ENCODE results near the gene KCNC2.

The KCNC2 gene

GRCh38 chr12:75209812-75210138 lies at the start of gene KCNC2:
Gene KCNC2 (minus strand): TSS chr12:75209839.
- H3K4me1 ChIP-seq (ENCODE audit: insufficient read depth, low read length) = no peaks in the 10 kb centered on the region
- H3K36me3 ChIP-seq (ENCODE audit: insufficient read depth, low read length) = no peaks in the 10 kb centered on the region
- peak within 1 kb of the TSS; percentile 39; the same call in 1 of the 2 replicates for H3K9ac ChIP-seq (ENCODE audit: low read depth, low read length)
- H3K9me3 ChIP-seq (ENCODE audit: control insufficient read depth, insufficient read depth, low read length) = no peaks in the 10 kb centered on the region

- H3K4me1 ChIP-seq (ENCODE audit: insufficient read depth, low read length) = no peaks in the 10 kb centered on the region; the same call in 1 of the 2 replicates
- no peaks in the 10 kb centered on the region for H3K36me3 ChIP-seq (ENCODE audit: insufficient read depth, low read length)
- H3K9ac ChIP-seq (ENCODE audit: low read depth, low read length) = no peak overlapping the region
- H3K9me3 ChIP-seq (ENCODE audit: control insufficient read depth, insufficient read depth, low read length) = no peaks in the 10 kb centered on the region
Observed at GRCh38 chr12:75259143-75259542, 49.5 kb upstream of the KCNC2 start.

- H3K9ac ChIP-seq (ENCODE audit: low read depth, low read length) = no peak overlapping the region
- no peaks in the 10 kb centered on the region for H3K9me3 ChIP-seq (ENCODE audit: control insufficient read depth, insufficient read depth, low read length)
- no peaks in the 10 kb centered on the region; the same call in 1 of the 2 replicates for H3K4me1 ChIP-seq (ENCODE audit: insufficient read depth, low read length)
- H3K36me3 ChIP-seq (ENCODE audit: insufficient read depth, low read length) = no peaks in the 10 kb centered on the region
Observed at GRCh38 chr12:75257510-75257909, 47.9 kb upstream of the KCNC2 start.

GRCh38 chr12:75245108-75245507 lies 35.5 kb upstream of the KCNC2 start:
- no peaks in the 10 kb centered on the region for H3K36me3 ChIP-seq (ENCODE audit: insufficient read depth, low read length)
- no peaks in the 10 kb centered on the region for H3K9me3 ChIP-seq (ENCODE audit: control insufficient read depth, insufficient read depth, low read length)
- H3K4me1 ChIP-seq (ENCODE audit: insufficient read depth, low read length) = no peaks in the 10 kb centered on the region
- H3K9ac ChIP-seq (ENCODE audit: low read depth, low read length) = no peak overlapping the region

- Histone ChIP-seq H3K36me3 (ENCODE audit: insufficient read depth, low read length) (no peaks in the 10 kb centered on the region), H3K9ac (ENCODE audit: low read depth, low read length) (no peak overlapping the region), H3K9me3 (ENCODE audit: control insufficient read depth, insufficient read depth, low read length) (no peaks in the 10 kb centered on the region), H3K4me1 (ENCODE audit: insufficient read depth, low read length) (no peaks in the 10 kb centered on the region)
Observed at GRCh38 chr12:75239987-75240386, 30.3 kb upstream of the KCNC2 start.

GRCh38 chr12:75236206-75236605 lies 26.6 kb upstream of the KCNC2 start:
- Histone ChIP-seq H3K9me3 (ENCODE audit: control insufficient read depth, insufficient read depth, low read length) (no peaks in the 10 kb centered on the region), H3K36me3 (ENCODE audit: insufficient read depth, low read length) (no peaks in the 10 kb centered on the region), H3K4me1 (ENCODE audit: insufficient read depth, low read length) (no peaks in the 10 kb centered on the region), H3K9ac (ENCODE audit: low read depth, low read length) (no peak overlapping the region)

- no peaks in the 10 kb centered on the region for H3K4me1 ChIP-seq (ENCODE audit: insufficient read depth, low read length)
- H3K9ac ChIP-seq (ENCODE audit: low read depth, low read length) = no peak overlapping the region
- H3K9me3 ChIP-seq (ENCODE audit: control insufficient read depth, insufficient read depth, low read length) = no peaks in the 10 kb centered on the region
- H3K36me3 ChIP-seq (ENCODE audit: insufficient read depth, low read length) = no peaks in the 10 kb centered on the region
Observed at GRCh38 chr12:75227132-75227531, 17.5 kb upstream of the KCNC2 start.

GRCh38 chr12:75212072-75212471 lies 2.4 kb upstream of the KCNC2 start:
- Histone ChIP-seq H3K4me1 (ENCODE audit: insufficient read depth, low read length) (no peaks in the 10 kb centered on the region), H3K36me3 (ENCODE audit: insufficient read depth, low read length) (no peaks in the 10 kb centered on the region), H3K9ac (ENCODE audit: low read depth, low read length) (no peak overlapping the region), H3K9me3 (ENCODE audit: control insufficient read depth, insufficient read depth, low read length) (no peaks in the 10 kb centered on the region)

GRCh38 chr12:75208856-75209811 lies 505 bp downstream of the KCNC2 start:
- no peaks in the 10 kb centered on the region for H3K9me3 ChIP-seq (ENCODE audit: control insufficient read depth, insufficient read depth, low read length)
- H3K9ac ChIP-seq (ENCODE audit: low read depth, low read length) = peak overlapping the region; percentile 39; the same call in 1 of the 2 replicates
- no peaks in the 10 kb centered on the region for H3K4me1 ChIP-seq (ENCODE audit: insufficient read depth, low read length)
- H3K36me3 ChIP-seq (ENCODE audit: insufficient read depth, low read length) = no peaks in the 10 kb centered on the region

GRCh38 chr12:75207338-75208083 lies 2.1 kb downstream of the KCNC2 start:
- H3K4me1 ChIP-seq (ENCODE audit: insufficient read depth, low read length) = no peaks in the 10 kb centered on the region
- H3K9ac ChIP-seq (ENCODE audit: low read depth, low read length) = peak overlapping the region; percentile 35; the same call in 1 of the 2 replicates
- no peaks in the 10 kb centered on the region for H3K36me3 ChIP-seq (ENCODE audit: insufficient read depth, low read length)
- no peaks in the 10 kb centered on the region for H3K9me3 ChIP-seq (ENCODE audit: control insufficient read depth, insufficient read depth, low read length)

GRCh38 chr12:75205558-75205957 lies 4.1 kb downstream of the KCNC2 start:
- no peaks in the 10 kb centered on the region for H3K9me3 ChIP-seq (ENCODE audit: control insufficient read depth, insufficient read depth, low read length)
- H3K4me1 ChIP-seq (ENCODE audit: insufficient read depth, low read length) = no peaks in the 10 kb centered on the region
- H3K36me3 ChIP-seq (ENCODE audit: insufficient read depth, low read length) = no peaks in the 10 kb centered on the region
- no peak overlapping the region for H3K9ac ChIP-seq (ENCODE audit: low read depth, low read length)

GRCh38 chr12:75196865-75197264 lies 12.8 kb downstream of the KCNC2 start:
- no peak overlapping the region for H3K9ac ChIP-seq (ENCODE audit: low read depth, low read length)
- no peaks in the 10 kb centered on the region for H3K4me1 ChIP-seq (ENCODE audit: insufficient read depth, low read length)
- H3K9me3 ChIP-seq (ENCODE audit: control insufficient read depth, insufficient read depth, low read length) = no peaks in the 10 kb centered on the region
- no peaks in the 10 kb centered on the region for H3K36me3 ChIP-seq (ENCODE audit: insufficient read depth, low read length)

GRCh38 chr12:75196408-75196807 lies 13.2 kb downstream of the KCNC2 start:
- no peaks in the 10 kb centered on the region for H3K36me3 ChIP-seq (ENCODE audit: insufficient read depth, low read length)
- H3K9me3 ChIP-seq (ENCODE audit: control insufficient read depth, insufficient read depth, low read length) = no peaks in the 10 kb centered on the region
- no peak overlapping the region for H3K9ac ChIP-seq (ENCODE audit: low read depth, low read length)
- H3K4me1 ChIP-seq (ENCODE audit: insufficient read depth, low read length) = no peaks in the 10 kb centered on the region

- no peaks in the 10 kb centered on the region for H3K4me1 ChIP-seq (ENCODE audit: insufficient read depth, low read length)
- no peak overlapping the region for H3K9ac ChIP-seq (ENCODE audit: low read depth, low read length)
- H3K36me3 ChIP-seq (ENCODE audit: insufficient read depth, low read length) = no peaks in the 10 kb centered on the region
- H3K9me3 ChIP-seq (ENCODE audit: control insufficient read depth, insufficient read depth, low read length) = no peaks in the 10 kb centered on the region
Observed at GRCh38 chr12:75194250-75194649, 15.4 kb downstream of the KCNC2 start.

GRCh38 chr12:75192196-75192595 lies 17.4 kb downstream of the KCNC2 start:
- Histone ChIP-seq H3K9ac (ENCODE audit: low read depth, low read length) (no peak overlapping the region), H3K4me1 (ENCODE audit: insufficient read depth, low read length) (no peaks in the 10 kb centered on the region), H3K36me3 (ENCODE audit: insufficient read depth, low read length) (no peaks in the 10 kb centered on the region), H3K9me3 (ENCODE audit: control insufficient read depth, insufficient read depth, low read length) (no peaks in the 10 kb centered on the region)

Measured in ES-I3 (cell line).